CD4-positive, alpha-beta T cell treated with Interferon gamma for 1 hour (primary cell): ENCODE measurements around the gene TRAPPC5.

Source experiments
- DNase-seq: peaks from one replicate; pipeline ENCODE4 v3.0.0-alpha.2; 2020

Gene TRAPPC5

DNA sequence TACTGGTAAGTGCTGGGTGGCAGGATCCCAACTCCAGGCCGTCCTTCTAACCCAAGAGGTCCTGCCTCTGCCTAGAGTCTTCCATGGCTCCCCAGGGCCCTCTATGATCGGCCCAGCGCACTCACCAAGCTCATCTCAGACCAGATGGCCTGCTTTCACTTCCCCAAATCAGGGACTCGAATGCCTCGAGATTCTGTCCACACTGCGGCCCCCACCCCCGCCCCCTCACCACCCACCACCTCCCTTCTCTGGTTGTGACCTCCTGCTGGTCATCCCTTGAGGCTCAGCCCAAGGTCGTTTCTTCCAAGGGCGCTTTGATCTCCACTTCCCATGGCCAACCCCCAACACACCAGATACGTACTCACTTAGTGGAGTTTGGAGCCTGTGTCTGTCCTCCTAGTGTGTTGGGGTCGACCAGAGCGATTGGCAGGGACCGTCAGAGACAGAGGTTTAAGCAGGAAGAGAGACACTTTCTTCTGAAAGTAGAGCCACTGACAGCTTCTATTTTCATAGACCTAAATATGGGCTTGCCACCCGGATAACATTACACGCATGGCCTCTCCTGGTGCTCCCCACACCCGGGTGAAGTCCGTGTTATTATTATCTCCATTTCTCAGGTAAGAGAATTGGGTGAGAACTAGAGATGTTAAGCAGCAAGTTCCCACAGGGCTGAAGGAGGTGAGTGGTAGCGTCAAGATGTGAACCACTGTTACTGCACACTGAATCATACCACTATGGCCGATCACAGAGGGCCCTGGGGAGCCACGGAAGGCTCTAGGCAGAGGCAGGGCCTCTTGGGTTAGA, 21.2 kb downstream of the TRAPPC5 start, which contains the start of gene FCER2:
TSS of gene FCER2 (minus strand) at position 478 of the 804 bp plus-strand sequence. CDS start 2,371 bp downstream, outside the sequence.
- peak; percentile 64 for DNase-seq

DNA sequence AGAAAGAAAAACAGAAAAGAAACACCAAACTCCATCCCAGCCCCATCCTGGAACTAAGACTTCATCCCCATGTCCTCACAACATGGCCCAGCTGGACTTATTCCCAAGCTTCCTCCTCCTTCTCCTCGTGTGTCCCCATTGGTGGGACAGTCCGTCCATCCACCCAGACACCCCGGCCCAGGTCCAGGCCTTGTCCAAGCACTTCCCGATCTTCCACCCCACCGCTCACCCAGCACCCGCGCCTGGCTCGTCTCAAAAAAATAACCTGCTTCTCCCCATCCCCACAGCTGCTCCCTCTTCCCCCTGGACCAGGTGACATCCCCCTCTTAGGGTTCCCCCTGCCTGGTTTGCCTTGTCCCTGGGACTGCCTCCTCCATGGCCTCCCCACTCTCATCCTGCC, 22.7 kb downstream of the TRAPPC5 start:
- no peak for DNase-seq

DNA sequence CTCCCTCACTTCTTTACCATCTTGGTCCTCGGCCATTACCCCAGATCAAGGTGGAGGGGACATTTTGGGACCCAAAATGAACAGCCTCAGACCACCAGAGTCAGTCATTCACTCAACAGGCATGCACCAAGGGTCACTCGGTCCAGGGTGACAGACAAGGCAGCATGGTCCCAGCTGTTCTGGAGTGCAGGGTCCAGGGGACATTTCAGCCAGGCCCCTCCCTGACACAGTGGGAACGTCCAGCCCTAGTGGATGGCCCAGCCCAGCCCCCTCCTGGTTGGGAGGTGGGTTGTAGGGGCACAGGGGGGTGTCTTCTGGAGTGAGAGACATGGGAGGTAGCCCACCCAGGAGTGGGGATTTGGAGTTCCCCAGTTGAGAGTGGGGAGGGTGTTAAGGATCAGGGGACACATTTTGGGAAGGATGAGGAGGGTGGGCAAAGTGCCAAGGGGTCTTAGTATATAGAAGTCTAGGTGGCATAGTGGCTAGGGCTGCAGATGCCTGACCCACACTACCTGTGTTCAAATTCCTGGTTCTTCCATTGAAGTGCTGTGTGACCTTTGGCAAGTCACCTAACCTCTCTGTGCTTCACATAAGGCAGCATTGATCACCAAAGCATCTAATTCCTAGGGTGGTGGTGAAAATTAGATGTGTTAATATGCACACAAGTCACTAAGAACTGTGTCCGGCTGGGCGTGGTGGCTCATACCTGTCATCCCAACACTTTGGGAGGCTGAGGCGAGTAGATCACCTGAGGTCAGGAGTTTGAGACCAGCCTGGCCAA, 23.8 kb downstream of the TRAPPC5 start:
- DNase-seq, result no peak

DNA sequence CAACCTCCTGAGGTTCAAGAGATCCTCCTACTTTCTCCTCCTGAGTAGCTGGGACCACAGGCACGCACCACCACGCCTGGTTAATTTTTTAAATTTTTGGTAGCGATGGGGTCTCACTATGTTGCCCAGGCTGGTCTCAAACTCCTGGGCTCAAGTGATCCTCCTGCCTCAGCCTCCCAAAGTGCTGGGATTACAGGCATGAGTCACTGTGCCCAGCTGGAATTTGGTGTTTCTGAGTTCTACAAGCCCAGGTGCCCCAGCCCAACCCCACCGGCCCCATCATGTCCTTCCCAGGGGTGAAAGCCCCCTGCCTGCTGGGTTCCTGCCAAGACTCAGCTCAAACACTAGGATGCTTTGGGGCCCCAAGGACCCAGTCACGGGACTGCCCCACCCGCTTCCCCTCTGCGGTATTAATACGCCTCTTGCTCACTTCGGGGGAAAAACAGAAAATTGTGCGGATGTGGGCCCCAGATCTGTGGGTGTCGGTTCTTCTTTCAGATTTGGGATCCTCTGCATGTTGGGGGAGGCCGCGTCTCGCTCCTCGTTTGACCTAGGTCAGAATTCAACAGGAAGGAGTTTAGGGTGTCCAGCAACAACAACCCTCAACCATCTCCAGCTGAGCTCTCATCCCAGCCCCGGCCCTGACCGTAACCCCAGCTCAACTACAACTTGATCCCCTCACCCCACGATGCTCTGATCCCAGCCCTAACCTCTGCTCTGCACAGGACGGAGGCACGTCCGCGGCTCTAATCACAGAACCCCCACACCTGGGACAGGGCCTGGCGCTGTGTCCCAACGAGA, 25.0 kb downstream of the TRAPPC5 start:
- DNase-seq, result peak; percentile 83

DNA sequence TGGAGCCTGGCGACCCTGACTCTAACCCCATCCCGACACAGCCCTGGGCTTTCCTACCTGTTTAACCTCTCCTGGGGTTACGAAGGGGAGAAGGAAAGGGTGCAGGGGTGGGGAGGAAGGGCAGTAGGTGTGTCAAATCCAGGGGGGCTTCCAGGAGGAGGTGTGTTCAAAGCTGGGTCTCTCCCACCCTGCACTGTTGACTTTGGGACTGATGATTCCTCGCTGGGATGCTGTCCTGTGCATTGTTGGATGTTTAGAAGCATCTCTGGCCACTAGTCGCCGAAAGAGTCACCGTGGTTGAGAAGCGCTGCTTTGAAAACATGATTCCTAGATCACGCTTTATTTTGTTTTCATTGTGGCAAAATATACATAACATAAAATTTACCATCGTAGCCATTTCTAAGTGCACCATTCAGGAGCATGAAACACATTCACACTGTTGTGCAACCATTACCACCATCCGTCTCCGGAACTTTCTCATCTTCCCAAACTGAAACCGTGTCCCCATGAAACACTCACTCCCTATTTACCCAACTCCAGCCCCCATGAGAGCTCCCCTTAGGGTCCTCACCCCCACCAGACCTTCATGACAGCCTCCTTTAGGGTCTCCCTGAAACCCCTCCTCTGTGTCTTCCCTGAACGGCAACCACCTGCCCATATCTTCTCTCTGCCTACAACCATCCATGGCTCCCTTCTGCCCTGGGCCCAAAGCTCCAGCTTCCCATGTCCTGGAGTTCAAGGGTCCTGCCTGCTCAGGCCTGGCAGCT, 25.7 kb downstream of the TRAPPC5 start:
- DNase-seq, result no peak

DNA sequence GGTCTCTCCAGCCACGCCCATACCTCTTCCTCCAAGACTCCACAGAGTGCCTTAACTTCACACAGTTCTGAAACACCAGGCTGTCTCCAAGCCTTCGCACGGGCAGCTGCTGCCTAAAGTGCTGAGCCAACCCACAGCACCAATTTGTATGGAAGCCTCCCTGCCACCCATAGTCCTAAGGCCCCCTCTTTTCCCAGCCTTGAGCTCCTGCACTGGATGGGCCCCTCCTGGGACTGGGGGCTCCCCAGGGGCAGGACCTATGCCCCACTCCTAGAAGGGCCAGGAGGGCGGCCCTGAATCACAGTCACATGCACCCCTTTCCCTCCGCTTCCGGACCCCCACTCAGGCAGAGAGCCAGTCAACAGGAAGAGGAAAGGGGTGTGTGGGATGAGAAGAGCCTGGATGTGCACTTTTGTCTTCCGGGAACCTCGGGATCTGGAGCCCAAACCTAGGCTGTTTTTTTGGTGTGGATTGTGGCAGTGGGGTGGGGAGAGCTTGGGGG, 26.4 kb downstream of the TRAPPC5 start:
- DNase-seq, result no peak

DNA sequence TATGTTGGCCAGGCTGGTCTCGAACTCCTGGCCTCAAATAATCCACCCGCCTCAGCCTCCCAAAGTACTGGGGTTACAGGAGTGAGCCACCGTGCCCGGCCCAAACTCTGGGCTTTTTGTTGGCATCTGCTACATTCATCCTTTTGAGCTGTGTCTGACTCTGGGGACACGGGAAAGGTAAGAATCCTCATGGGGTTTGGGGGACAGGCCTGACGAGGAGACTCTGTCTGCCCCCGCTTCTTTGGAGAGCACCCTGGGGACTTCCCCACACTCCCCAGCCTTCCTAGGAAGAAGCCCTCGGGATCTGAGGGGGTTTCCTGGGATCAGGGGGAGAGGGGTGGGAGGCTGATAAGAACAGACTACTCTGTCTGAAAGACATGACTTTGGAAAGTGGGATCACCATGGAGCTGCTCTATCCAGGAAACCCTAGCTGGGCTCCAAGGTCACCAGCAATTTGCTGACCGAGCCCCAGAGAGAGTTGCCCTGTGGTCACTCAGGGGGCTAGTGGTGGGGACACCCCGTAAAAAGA, 29.4 kb downstream of the TRAPPC5 start:
- no peak for DNase-seq

DNA sequence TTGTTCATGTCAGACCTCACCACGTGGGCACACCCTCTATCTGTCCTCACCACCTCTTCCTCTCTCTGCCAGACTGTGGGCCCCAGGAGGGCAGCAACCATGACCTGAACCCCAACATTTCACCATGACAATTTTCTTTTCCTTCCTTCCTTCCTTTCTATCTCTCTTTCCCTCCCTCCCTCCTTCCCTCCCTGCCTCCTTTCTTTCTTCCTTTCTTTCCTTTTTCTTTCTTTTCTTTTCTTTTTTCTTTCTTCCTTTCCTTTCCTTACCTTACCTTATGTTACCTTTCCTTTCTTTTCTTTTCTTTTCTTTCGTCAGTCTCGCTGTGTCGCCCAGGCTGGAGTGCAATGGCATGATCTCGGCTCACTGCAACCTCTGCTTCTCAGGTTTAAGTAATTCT, 30.0 kb downstream of the TRAPPC5 start:
- no peak for DNase-seq

DNA sequence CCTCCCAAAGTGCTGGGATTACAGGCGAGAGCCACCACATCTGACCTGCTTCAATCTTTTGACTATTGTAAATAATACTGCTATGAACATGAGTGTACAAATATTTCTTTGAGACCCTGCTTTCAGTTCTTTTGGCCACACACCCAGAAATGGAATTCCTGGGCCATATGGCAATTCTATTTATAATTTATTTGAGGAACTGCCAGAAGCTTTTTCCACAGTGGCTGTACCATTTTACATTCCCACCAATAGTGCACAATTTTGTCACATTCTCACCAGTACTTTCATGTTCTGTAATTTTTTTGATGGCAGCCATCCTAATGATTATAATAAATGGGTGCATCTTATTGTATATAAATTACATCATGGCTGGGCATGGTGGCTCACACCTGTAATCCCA, 35.0 kb downstream of the TRAPPC5 start:
- no peak for DNase-seq

DNA sequence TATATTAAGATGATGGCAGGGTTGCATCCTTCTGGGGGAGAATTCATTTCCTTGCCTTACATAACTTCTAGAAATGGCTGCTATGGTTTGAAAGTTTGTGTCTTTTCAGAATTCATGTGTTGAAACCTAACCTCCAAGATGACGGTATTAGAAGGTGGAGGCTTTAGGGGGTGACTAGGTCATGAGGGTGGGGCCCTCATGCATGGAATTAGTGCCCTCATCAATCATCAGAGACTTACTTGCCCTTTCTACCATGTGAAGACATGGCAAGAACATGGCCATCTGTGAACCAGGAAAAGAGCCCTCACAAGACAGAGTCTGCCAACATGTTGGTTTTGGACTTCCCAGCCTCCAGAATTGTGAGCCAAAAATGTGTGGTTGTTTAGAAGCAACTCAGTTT, 36.1 kb downstream of the TRAPPC5 start:
- no peak for DNase-seq

DNA sequence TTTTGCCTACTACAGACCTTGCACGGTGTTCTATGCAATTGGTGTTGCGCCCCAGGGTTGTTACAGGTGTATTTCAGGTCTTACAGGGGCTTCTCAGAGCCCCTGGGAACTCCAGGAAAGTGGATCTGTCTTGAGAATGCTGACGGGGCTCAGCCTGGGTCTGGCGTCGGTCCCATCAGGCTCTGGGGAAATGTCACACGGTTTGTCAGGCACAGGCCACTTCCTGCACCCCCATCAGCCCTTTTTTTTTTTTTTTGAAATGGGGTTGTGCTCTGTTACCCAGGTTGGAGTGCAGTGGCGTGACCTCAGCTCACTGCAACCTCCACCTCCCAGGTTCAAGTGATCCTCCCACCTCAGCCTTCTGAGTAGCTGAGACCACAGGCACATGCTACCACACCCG, 38.0 kb downstream of the TRAPPC5 start:
- peak; percentile 24 for DNase-seq

DNA sequence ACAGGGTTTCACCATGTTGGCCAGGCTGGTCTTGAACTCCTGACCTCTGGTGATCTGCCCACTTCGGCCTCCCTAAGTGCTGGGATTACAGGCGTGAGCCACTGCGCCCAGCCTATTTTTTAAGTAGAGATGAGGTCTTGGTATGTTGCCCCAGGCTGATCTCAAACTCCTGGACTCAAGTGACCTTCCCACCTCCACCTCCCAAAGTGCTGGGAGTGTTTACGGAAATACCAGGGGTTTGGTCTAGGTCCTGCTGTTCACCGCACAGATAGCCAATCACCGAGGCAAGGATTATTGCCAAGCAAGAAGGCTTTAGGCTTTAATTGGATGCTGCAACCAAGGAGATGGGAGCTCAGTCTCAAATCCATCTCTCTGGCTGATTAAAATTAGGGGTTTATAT, 39.7 kb downstream of the TRAPPC5 start:
- no peak for DNase-seq

DNA sequence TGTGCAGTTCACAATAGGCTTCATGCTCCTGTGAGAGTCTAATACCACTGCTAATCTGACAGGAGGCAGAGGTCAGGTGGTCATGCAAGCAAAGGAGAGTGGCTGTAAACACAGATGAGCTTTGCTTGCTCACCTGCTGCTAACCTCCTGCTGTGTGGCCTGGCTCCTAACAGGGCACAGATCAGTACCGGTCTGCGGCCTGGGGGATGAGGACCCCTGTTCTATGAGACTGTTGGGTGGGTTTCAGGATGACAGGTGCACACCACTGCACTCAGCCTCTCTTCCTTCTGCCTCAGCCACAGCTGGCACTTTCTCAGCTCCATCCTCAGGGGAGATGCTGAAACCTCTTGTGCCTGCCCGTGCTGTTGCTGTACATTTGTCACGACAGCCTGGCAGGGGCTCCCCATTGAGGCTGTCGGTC, 41.6 kb downstream of the TRAPPC5 start:
- DNase-seq, result no peak

DNA sequence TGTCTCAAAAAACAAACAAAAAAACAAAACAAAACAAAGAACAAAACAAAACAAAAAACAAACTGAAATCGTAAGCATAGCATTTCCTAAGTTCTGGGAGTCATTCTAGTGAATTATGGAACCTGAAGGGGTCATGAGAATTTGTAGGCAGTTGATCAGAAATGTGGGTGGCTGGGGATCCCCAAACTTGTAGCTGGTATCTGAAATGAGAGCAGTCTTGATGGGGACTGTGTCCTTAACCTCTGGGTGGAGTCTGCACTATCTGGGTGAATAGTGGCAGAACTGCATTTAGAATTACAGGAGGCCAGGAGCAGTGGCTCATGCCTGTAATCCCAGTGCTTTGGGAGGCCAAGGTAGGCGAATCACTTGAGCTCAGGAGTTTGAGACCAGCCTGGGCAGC, 45.2 kb downstream of the TRAPPC5 start:
- DNase-seq, result no peak

DNA sequence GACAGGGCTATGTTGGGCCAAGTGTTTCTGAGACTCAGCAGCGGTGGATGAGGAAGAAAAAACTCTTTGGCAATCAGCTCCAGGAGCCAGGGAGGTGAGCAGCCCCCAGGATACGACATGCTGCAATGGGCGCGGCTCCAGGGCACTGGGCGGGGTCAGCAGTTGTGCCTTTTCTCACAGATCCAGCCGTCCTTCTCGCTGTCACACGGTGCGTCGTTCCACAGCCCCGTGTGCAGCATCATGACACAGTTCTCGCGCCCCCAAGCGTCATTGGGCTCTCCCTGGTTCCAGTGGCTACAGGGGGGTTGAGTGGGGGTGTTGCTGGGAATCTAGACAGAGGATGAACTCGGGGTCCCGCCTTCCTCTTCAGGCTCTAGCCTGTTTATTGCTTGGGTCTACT, 48.6 kb downstream of the TRAPPC5 start:
- peak; percentile 40 for DNase-seq

DNA sequence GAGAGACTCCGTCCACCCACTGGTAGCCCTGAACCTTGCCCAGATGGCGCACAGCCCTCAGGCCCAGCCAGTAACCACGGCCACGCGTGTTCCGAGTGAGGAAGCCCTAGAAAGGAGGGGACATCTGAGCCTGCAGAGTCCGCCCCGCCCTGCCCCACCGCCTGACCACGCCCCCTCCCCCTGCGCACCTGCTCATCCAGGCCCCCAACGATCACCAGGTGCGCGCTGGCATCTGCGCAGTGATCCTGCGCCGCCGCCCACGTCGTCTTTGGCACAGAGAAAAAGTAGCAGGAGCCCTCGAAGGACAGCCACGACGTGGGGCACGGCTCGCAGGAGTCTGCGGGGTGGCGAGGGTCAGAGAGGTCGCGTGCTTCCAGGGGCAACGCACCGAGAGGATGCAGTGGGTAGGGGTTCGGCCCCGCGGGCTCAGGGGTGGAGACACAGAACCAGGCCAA, 49.2 kb downstream of the TRAPPC5 start:
- DNase-seq, result peak; percentile 24

DNA sequence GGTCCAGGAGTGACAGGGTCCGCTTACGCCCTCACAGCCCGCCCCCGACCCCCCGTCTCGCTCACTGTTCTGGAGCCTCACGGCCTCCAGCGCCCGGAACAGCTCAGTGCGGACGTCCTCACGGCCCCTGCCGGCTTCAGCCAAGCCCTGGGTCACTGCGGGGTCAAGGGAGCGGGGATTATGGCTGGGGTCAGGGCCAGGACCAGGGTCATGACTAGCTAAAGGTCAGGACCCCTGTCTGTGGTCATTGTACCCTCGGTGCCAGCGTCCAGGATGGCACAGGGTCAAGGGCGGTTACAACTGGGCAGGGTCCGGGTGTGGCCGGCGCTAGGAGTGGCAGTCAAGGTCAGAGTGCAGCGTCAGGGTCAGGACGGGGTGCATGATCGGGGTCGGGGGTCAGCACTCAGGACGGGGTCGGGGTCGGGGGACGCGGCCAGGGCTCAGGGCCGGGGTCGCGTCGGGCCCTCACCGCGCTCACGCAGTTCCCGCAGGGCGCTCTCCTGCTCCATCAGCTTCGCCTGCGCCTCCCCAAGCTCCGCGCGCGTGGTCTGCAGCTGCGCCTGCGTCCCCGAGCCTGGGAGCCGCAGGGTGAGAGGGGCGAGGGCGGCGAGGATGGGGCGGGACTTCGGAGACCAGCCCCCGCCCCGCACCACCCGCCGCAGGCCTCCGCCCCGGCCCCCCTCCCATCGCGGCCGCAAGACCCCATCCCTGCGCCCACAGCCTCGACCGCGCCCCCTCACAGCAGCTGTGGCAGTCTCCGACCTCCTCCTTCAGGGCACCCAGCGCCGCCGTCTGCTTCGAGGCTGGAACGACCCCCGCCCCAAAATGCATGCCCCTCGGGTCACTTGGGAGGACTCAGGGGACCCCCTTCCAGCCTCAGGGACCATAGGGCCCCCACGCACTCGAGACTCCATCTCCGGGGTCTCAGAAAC, 49.9 kb downstream of the TRAPPC5 start:
- no peak for DNase-seq

DNA sequence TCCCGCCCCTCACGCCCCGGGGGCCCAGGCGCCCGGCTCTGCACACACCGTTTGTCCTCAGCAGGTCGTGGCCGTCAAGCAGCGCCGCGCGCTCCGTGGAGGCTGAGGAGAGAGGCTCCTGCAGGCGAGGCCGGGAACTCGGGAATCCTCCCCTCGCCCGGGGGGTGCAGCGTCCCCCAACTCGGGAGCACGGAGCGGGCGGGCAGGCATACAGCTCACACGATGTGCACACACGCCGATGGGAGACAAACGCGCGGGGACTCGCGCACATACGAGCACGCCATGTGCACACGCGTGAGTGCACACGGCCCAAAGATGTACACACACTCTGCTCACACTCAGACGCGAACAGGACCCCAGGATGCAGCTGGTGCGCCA, 50.6 kb downstream of the TRAPPC5 start:
- no peak for DNase-seq

DNA sequence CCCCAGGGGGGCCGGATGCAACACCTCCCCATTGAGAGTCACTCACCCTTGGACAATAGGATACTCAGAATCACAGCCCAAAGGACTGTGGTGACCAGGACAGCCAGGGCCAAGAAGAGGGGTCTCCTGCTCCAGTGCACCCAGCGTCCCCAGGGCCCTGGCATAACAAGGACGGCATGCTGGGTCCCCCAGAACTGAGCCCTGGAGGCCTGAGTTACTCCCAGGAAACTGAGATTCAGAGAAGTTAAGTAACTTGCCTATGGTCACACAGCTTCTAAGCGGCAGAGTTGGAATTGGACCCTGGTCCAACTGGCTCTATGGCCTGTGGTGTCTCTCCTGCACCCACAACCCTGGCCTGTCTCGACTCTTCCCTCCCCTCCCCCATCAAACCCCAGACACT, 51.0 kb downstream of the TRAPPC5 start:
- DNase-seq, result no peak

DNA sequence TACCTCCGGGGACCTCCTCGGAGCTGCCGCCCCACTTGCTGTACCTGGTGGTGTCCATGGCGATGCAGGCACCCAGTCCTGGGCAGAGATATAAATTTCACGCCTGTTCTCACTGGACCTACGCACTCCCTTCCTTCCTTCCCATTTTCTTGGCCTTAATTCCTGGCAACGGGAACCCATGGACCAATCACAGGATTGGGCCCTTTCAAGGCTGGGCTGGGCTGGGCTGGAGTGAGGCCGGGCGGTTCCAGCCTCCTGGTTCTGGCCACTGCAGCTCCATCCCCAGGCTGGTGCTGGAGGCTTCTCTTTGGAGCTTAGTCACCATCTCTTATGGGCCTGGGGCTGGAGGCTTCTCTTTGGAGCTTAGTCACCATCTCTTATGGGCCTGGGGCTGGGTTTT, 51.4 kb downstream of the TRAPPC5 start, which contains the start of gene CLEC4G:
TSS of gene CLEC4G (minus strand) at position 66 of the 400 bp plus-strand sequence. CDS start at position 58, 8 bp downstream.
- no peak for DNase-seq

DNA sequence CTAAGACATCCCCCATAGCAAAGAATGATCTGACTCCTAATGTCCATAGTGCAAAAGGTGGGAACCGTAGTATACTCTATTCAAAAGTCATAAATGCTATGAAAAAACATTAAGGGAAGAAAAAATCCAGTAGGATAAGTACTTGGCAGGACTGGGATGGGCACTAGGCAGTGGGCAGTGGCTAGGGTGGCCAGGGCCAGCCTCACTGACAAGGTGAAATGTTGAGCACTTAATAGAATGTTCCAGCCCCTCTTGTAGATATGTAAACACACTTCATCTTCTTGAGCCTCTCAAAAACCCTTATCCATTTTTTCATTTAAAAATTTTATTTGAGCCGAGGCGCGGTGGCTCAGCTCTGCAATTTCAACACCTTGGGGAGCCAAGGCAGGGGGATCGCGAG, 52.7 kb downstream of the TRAPPC5 start:
- no peak for DNase-seq
